Fibroblast of peridontal ligament (primary cell): ENCODE measurements around the gene GPX4.

Experiments used
- DNase-seq: peaks from one replicate; pipeline ENCODE4 v3.0.0-alpha.2; 2010; ENCODE audit errors: extremely low read depth

Gene GPX4

DNA sequence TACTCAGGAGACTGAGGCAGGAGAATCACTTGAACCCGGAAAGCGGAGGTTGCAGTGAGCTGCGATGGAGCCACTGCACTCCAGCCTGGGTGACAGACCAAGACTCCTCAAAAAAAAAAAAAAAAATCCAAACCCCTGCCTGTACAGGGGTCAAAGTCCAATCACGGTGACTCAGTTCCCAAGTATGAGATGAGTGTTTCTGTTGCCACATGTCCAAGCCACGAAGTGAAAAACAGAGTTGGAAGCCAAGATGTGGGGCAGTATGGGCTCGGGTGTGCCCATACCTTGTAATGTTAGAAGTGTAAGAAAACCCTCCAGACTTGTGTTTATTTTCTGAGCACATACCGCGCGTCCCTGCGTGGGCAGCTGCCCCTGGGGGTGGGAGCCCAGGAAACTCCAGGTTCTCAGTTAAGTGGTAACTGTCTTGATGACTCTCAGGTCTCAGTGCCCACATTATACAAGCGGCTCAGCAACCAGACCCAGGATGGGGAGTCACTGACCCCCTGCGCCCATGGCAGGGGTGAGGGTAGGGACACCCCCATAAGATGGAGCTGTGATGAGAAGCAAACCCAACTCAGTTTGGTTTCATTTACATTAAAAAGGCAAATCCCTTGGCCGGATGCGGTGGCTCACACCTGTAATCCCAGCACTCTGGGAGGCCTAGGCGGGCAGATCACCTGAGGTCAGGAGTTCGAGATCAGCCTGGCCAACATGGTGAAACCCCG, 1.2 kb upstream of the GPX4 start:
- peak; percentile 99 for DNase-seq

DNA sequence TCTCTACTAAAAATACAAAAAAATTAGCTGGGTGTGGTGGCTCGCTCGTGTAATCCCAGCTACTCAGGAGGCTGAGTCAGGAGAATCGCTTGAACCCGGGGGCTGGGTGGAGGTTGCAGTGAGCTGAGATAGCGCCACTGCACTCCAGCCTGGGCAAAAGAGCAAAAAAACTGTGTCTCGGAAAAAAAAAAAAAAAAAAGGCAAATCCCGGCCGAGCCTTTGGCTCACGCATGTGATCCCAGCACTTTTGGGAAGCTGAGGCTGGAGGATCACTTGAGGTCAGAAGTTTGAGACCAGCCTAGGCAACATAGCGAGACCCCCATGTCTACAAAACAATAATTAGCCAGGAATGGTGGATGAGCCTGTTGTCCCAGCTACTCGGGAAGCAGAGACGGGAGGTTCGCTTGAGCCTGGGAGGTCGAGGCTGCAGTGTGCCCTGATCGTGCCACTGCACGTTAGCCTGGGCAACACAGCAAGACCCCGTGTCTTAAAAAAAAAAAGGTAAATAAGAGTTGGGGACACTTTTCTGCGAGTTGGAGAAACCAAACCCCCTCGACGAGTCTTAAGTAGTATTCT, 574 bp upstream of the GPX4 start:
- DNase-seq: peak; percentile 28

DNA sequence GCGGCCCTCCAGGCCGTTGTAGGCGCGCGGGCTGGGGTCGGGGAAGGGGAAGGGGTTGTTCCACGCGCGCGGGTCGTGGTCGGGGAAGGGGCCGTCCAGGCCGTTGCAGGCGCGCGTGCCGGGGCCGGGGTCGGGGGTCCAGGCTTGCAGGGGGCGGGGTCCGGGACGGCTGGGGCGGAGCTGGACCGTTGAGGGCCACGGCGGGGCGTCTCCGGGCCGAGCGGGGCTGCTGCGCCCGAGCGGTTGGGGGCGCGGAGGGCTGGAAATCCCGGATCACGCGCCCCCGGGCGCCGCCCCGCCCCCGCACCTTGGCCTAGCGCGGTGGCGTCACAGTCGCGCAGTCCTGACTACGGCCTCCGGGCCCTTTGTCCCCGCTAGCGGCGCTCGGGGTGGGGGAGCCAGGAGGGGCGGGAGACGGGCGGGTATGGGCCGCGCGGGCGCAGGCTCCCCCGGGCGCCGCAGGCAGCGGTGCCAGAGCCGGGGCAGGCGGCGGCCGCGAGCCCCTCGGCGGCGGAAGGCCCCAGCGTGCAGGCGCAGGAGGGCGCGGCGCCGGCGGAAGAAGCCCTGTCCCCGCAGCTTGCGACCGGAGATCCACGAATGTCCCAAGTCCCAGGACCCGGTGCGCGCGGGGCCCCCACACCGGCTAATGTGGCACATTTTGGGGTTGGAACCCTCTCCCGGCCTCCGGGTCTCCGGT, 665 bp downstream of the GPX4 start:
- DNase-seq: peak; percentile 50

DNA sequence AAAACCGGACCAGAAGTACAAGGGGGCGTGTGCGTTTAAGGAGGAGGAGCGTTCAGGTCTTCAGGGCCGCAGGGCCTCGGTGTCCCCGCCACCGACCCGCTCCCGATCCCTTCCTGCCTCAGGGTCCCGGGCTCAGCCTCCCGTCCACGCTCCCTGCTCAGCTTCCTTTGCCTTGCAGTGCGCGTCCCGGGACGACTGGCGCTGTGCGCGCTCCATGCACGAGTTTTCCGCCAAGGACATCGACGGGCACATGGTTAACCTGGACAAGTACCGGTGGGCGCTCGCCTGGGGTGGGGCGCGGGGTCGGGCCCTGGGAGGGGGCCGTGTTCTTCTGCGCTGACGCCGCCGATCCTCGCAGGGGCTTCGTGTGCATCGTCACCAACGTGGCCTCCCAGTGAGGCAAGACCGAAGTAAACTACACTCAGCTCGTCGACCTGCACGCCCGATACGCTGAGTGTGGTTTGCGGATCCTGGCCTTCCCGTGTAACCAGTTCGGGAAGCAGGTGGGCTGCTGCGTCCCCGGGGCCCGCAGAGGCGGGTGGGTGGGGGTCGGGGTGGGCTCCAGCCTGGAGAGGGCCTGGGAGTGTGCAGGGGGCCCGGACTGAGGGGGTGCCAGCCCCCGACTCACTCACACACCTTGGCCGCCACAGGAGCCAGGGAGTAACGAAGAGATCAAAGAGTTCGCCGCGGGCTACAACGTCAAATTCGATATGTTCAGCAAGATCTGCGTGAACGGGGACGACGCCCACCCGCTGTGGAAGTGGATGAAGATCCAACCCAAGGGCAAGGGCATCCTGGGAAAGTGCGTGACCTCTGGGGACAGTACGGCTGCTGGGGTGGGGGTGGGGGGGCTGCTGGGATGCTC, 1.4 kb downstream of the GPX4 start:
- DNase-seq: peak; percentile 33

DNA sequence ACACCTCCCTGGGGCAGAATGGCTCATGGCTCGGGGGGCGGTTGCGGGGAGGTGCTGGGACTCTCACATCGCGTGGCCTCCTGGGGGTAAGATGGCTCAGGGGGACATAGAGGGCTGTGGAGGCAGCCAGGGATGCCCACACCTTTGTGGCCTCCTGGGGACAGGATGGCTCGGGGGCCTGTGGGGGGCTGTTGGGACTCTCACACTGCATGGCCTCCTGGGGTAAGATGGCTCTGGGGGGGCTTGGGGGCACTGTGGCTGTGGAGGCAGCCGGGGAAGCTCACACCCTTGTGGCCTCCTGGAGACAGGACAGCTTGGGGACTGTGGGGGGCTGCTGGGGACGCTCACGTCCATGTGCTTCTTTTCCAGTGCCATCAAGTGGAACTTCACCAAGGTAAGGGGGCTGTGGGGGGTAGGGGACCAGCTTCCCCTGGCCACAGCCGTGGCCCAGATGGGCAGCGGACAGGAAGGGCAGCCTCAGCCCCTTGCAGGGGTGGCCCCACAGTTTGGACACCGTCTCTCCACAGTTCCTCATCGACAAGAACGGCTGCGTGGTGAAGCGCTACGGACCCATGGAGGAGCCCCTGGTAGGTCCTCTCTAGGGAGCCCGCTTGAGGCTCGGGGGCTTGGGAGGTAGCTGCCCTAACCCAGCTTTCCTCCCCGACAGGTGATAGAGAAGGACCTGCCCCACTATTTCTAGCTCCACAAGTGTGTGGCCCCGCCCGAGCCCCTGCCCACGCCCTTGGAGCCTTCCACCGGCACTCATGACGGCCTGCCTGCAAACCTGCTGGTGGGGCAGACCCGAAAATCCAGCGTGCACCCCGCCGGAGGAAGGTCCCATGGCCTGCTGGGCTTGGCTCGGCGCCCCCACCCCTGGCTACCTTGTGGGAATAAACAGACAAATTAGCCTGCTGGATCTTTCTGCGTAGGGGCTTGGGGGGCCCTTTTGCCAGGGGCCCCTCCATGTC, 2.4 kb downstream of the GPX4 start:
- DNase-seq: no peak

DNA sequence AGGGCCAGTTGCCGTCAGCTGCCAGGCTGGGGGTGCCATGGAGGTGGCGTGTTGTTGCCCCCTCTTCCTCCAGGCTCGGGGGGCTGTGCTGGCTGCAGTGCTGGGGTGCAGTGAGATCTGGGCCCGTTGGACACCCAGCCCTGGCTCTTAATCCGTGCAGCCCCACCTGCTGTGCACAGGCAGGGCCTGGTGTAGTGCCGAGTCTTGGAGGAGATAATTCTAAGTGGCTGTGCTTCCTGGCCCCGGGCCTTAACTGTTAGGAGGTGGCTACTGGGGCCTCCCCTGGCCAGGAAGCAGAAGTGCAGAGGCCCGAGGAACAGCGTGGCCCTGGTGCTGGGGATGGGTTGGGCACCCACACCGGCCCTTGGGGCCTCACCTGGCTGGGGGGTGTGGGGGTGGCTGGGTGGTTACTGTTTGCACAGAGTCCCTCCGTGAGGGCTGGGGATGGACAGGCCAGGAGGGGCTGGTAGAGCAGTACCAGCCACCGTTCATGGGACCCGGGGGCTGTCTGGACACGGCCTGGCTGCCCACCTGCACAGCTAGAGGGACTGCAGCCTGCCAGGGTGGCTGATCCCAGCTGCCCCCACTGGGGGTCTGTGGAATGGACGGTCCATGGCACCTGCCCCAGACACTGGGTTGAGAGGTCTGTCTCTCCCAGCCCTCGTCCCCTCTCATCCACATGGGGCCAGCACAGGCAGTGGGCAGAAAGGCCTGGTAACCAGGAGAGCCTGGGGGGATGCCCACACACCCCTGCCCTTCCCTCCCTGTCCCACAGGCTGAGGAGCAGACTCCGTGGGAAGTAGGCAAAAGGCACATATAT, 3.3 kb downstream of the GPX4 start:
- DNase-seq: peak; percentile 42

DNA sequence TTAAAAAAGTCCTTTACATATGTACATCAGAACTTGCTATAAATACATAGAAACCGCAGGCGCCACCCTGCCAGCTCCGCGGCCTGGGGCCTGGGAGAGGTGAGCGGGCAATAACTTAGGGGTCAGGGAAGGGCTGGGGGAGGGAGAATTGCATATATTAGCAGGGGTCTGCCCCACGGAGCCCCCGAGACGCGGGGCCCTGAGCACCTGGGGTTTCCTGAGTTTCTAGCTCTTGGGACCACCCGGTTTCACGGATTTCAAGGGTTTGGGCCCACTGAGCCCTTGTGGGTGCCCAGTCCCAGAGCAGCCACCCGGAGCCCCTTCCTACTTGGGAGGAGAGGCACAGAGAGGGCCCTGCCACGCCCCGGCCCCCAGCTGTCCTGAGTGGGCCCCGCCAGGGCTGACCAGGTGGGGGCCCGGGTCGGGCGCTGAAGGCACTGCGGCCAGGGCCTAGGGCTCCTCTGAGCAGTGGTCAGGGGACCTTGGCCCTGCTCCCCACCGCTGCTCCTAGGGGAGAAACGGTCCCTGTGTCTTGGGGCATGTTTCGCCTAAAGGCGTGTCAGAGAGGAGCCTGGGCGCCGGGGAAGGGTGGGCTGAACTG, 4.0 kb downstream of the GPX4 start:
- DNase-seq: no peak

DNA sequence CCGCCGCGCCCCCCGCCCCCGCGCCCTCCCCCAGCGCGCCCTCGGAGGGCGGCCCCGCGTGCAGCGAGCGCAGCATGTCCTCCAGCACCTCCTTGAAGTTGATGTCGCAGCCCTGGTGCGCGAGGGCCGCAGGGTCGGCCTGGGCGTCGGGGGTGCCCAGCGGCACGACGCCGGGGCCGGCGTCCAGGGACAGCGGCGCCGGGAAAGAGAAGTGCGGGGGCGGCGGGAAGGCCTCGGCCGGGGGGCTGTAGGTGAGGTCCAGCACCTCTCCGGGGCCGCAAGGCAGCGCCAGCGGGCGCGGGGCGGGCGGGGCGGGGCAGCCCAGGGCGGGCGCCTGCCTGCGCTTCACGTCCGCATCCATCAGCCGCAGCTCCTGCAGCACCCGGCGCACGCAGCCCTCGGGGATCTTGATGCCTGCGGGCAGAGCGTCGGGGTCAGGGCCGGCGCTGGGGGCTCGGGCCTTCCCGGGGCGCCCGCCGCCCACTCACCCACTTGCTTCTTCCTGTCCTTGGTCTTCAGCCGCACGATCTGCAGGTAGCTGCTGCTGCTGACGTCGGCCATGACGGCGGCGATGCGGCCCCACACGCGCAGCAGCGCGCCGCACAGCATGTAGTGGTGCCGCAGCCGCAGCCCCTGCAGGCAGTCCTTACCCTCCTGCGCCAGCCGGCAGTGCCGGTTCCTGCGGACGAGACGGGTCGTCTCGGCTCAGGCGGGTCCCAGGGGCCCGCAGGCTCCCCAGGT, 4.7 kb downstream of the GPX4 start:
- no peak for DNase-seq

DNA sequence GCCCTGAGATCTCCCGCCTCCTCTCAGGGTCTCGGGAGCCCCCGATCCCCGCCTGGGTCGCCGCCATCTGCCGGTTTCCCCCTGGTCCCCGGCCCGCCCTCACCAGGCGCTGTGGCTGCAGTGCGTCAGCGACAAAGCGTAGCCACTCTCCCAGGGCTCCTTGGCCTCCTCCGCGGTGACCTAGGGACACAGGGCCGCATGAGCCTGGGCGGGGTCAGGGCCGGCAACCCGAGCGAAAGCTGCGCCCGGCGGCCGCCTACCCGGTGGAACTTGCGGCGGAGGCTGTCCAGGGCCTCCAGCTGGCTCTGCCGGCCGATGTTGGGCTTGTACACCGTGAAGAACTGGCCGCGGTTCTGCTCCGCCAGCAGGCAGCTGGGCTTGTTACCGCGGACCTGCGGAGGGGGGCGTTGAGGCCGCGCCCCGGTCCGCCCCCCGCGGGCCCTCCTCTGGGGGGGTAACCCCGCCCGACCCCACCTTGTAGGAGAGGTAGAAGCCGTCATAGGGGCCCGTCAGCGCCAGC, 5.3 kb downstream of the GPX4 start:
- no peak for DNase-seq

DNA sequence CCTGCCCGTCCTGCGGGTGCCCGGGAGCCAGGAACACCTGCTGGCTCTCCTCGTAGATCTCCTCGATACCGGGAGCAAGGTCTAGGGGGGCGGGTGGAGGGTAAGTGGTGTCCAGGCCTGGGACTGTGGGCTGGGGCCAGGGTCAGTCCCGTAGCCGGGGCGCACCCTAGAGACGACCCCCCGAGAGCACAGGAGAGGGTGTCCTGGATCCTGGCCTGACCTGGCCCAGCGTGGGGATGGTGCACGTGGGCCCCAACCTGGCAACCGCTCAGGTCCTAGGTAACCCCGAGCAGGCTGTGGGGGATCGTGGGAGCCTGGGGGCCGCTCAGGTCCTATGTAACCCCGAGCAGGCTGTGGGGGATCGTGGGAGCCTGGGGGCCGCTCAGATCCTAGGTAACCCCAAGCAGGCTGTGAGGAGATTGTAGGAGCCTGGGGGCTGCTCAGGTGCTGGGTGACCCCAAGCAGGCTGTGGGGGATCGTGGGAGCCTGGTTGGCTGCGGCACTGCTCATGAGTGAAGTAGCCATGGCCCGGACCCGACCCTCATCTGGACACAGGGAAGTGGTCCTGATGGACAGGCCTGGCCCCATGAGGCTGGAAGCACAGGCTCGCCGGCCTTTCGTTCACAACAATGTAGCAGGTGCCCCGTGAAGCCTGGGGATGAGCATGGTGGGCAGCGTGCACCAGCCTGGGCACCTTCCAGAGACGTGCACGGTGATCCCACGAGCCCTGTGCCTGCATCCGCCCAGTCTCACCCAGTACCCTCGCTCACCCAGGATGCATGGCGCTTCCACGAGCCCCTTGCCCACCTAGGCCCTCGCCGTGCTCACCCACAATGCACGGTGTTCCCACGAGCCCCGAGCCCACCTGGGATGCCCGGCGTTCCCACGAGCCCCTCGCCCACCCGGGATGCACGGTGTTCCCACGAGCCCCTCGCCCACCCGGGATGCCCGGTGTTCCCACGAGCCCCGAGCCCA, 6.2 kb downstream of the GPX4 start:
- DNase-seq: no peak

DNA sequence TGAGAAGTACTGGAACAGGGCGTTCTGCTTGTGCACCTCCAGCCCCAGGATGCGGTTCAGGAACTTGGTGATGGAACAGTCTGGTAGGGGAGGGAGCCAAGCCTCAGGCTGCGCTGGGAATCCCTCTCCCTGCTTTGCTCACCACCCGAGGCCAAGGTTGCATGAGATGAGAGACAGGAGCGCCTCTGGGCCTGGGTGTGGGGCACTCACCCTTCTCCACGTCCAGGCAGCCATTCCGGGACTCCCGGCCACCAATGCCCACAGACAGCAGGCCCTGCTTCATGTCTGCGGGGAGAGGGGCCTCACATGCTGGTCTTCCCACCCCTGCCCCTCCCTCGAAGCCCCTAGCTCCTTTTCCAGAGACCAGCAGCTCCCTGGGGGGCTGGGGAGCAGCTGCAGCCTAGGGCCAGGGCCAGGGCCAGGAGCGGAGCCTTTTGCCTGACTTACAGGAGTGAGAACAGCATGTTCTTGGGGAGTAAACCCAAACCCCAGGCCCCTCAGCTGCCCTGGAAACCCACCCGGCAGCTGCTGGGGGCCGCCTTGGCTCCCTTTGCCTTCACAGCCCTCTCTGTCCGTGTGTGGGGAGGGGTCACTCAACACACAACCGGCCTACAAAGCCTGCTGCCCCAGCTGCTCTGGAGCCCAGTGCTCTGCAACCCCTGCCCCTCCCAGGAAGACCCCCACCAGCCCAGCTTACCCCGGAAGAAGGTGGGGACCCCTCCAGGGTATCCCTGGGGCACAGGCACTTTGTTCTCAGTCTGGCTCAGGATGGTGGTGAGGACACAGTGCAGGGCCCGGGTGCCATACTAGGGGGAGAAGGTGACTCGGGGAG, 7.2 kb downstream of the GPX4 start:
- DNase-seq: no peak

DNA sequence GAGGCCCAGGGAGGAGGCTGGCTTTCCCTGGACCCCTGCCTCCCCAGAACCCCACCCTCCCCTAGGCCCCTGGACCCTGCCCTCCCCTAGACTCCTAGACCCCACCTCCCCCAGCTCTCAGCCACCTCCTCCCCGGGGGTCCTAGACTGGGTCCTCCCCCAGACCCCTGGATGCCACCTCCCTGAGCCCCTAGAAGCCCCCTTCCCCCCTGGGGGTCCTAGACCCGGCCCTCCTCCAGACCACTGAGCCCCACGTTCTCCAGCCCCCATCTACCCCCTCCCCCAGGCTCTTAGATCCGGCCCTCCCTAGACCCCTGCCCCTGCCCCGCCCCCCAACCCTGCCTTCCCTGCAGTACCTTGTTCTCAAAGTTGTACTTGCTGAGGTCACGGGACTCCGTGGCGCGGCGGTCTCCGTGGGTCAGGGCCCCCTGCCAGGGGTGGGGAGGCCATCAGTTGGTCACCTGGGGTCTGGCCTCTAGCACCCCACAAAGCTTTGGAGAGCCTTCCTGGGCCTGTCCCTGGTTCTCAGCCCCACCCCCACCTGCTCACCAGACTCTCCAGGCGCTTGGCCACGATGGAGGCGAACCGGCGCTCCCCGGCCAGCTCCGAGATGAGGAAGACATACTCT, 8.0 kb downstream of the GPX4 start:
- no peak for DNase-seq

DNA sequence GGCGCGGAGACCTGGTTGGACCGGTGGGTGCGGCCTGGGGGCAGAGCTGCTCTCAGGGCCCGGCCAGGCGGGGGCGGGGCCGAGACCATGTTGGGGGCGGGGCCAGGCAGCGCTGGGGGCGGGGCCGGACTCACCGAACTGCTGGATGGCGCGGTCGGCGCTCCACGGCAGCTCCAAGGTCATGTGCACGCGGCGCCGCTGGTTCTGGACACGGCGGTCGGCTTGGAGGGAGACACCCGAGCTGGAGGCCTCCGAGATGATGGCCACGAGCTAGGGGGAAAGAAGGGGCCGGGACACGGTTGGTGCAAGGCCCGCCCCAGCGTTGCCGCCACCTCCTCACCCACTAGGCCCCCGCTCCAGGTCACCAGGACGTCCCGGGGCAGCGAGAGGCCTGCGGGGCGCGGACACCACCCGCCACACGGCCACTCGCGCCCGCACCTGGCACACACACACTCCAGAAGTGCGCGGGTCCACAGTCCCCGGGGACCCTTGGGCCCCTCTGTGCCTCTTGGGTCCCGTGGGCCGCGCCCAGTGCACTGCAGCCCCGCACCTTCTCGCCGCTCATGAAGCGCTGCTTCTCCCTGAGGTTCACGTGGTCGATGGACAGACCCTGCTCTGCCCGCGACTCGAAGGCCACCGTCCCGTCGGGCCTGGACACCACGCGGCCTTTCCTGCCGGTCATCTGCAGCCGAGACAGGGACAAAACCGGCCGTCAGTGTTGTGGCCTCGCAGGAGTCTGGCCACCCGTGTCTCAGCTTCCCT, 8.7 kb downstream of the GPX4 start:
- no peak for DNase-seq

DNA sequence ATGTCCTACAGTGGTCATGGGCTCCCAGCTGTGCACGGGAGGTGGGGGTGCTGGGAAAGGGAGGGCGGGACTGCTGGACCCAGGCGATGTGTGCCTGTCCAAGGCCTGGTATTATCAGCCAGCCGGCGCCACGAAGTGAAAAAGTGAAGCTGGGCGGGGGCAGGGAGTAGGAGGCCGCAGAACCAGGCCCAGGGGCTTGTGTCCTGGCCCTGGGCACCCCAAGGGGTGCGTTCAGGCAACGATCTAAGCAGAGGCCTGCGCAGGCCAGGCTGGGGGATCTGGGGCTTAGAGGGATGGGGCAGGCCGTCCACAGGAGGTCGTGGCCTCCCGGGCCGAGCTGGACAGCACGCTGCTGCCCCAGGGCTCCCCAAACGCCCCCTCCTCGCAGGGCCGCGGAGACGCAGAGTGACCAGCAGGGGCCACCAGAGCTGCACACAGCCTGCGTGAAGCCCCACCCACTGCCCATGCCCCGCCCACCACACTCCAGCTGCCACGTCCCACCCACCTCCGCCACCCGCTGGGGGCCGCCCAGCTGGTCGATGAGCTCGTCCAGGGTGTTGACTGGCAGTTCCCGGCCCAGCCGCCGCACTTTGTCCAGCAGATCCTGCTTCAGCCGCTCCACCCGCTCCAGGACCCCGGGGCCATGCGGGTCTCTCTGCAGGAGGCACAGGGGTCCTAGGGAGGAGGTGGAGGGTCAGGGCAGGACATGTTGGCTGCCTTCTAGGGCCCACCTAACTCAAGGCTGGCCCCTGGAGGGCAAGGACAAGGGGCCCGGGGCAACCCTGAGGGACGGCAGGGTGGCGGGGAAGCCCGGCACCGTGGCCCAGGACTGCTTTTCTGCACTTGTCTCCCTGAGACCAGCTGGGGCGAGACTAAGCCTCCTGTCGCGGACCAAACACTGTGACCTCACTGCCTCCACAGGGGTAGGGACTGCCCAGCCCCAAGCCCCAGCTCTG, 9.5 kb downstream of the GPX4 start:
- DNase-seq: peak; percentile 87
